HepG2 (cell line): ENCODE measurements around the gene MAVS. TPM values are rescaled to one million over a fixed set of nuclear protein-coding genes. Genes with fewer than 3 reads are reported as not detected.

ENCODE experiments used
- ATAC-seq: fragments of 200-7000 bp; cut with Tn5 transposase; 3 replicates; pipeline ENCODE4 v1.9.1; 2020; ENCODE audit warnings: mild to moderate bottlenecking, moderate library complexity
- BruUV-seq: library from RNA; stranded (reverse); fragments of 400-500 nt; replicated peaks from 2 replicates; lab custom pipeline; 2021; lab: Mats Ljungman, UMichigan
- CTCF ChIA-PET: fragments of 300-600 bp; formaldehyde crosslinking; extraction: SDS; loops from one replicate; lab custom pipeline; 2021; ENCODE audit warnings: low total read pairs, inconsistent platforms, low intra/inter-chr PET ratio; lab: Yijun Ruan, JAX
- POLR2A ChIA-PET: fragments of 350-600 bp; sonication (Branson Sonifier 250); formaldehyde crosslinking; loops from one replicate; lab custom pipeline; 2020; ENCODE audit warnings: antibody characterized with exemption, inconsistent platforms; lab: Yijun Ruan, JAX
- DNase-seq: peaks from one replicate; pipeline ENCODE4 v3.0.0-alpha.2; 2015; ENCODE audit warnings: low spot score
- FAIRE-seq: peaks from 3 replicates; lab custom pipeline; 2011; peaks lifted over from hg19 to GRCh38; lab: Jason Lieb, UNC
- H2AFZ ChIP-seq: one replicate; pipeline ENCODE4 v1.6.1; 2011; ENCODE audit warnings: low read length, inconsistent platforms
- H3K27ac ChIP-seq: fragments of 300-600 bp; 3 replicates; pipeline ENCODE4 v1.8.0; 2011; ENCODE audit warnings: mixed run types, mild to moderate bottlenecking, mixed read lengths, low read length, inconsistent platforms; ENCODE audit not compliant: insufficient read depth; ENCODE audit errors: extremely low read length
- H3K27me3 ChIP-seq, 2 experiments: fragments of 200-600 bp in 1 of 2; 2 replicates in 1 of 2; 3 replicates in 1 of 2; pipeline versions ENCODE4 v1.6.0 to v1.8.0; 2011; ENCODE audit warnings: low read length in 2 of 2, mild to moderate bottlenecking in 2 of 2, moderate library complexity in 2 of 2, inconsistent platforms in 1 of 2; ENCODE audit not compliant: insufficient read depth in 2 of 2, control insufficient read depth in 1 of 2
- H3K36me3 ChIP-seq, 2 experiments: fragments of 200-600 bp in 1 of 2; replicated peaks in 1 of 2; 2 replicates in 1 of 2; 3 replicates in 1 of 2; pipeline versions ENCODE4 v1.5.1 to v1.8.0; 2011; ENCODE audit warnings: low read length in 2 of 2, inconsistent platforms in 1 of 2; ENCODE audit not compliant: insufficient read depth in 2 of 2, control insufficient read depth in 1 of 2
- H3K4me1 ChIP-seq: 2 replicates; pipeline ENCODE4 v1.5.1; 2012; ENCODE audit warnings: low read length, inconsistent platforms; ENCODE audit not compliant: insufficient read depth
- H3K4me2 ChIP-seq: 2 replicates; pipeline ENCODE4 v1.6.0; 2011; ENCODE audit warnings: low read depth, low read length, inconsistent platforms
- H3K4me3 ChIP-seq, 3 experiments: fragments of 200-600 bp in 1 of 3; sonication (generic), shearing (Covaris generic) in 1 of 3; replicated peaks in 1 of 3; 2 replicates each; pipeline ENCODE4 v1.5.1; 2011 to 2016; ENCODE audit warnings: low read length in 3 of 3, inconsistent platforms in 2 of 3, low read depth in 2 of 3, mild to moderate bottlenecking in 2 of 3, control low read depth in 1 of 3, mixed read lengths in 1 of 3; ENCODE audit not compliant: insufficient read depth in 1 of 3
- H3K79me2 ChIP-seq: one replicate; pipeline ENCODE4 v1.6.1; 2011; ENCODE audit warnings: low read length, inconsistent platforms; ENCODE audit not compliant: insufficient read depth
- H3K9ac ChIP-seq: 2 replicates; pipeline ENCODE4 v1.6.0; 2011; ENCODE audit warnings: mild to moderate bottlenecking, low read depth, low read length, inconsistent platforms; ENCODE audit not compliant: insufficient read depth
- H3K9me3 ChIP-seq: 2 replicates; pipeline ENCODE4 v1.5.1; 2012; ENCODE audit warnings: mild to moderate bottlenecking, low read length
- H4K20me1 ChIP-seq: 2 replicates; pipeline ENCODE4 v1.6.0; 2011; ENCODE audit warnings: inconsistent platforms, mild to moderate bottlenecking, low read length, moderate library complexity; ENCODE audit not compliant: insufficient read depth
- ATF1 ChIP-seq: IDR thresholded peaks from 2 replicates; pipeline ENCODE4 v1.6.1; 2016; ENCODE audit warnings: mild to moderate bottlenecking, control low read depth
- EHMT2 ChIP-seq: fragments of 200-600 bp; sonication (generic); IDR thresholded peaks from 2 replicates; pipeline ENCODE4 v1.7.0; 2017; ENCODE audit warnings: antibody characterized with exemption, low read depth, low read length, borderline replicate concordance
- RBFOX2 ChIP-seq: fragments of 200-400 bp; formaldehyde crosslinking; IDR thresholded peaks from 2 replicates; pipeline ENCODE4 v1.6.1; 2017; ENCODE audit warnings: low read depth, mild to moderate bottlenecking, low read length
- RBM22 ChIP-seq: fragments of 200-400 bp; formaldehyde crosslinking; optimal IDR thresholded peaks from 2 replicates; pipeline ENCODE3; 2017; ENCODE audit warnings: mild to moderate bottlenecking, low read length, moderate library complexity
- XBP1 ChIP-seq: sonication (generic); formaldehyde crosslinking; IDR thresholded peaks from 2 replicates; pipeline ENCODE4 v1.5.0; 2020; ENCODE audit warnings: missing genetic modification reagents
- in situ Hi-C: cut with HindIII; loops from 2 replicates; pipeline ENCODE4 v1.10.0; 2017; ENCODE audit warnings: low pct_unique_long_range_greater_than_20kb; ENCODE audit not compliant: extremely low pct_ligation_motif_present
- intact Hi-C: fragments of 100-400 bp; cut with micrococcal nuclease; formaldehyde crosslinking; loops from one replicate; pipeline ENCODE4 v1.10.0; 2022; ENCODE audit not compliant: unreplicated experiment
- polyA plus RNA-seq, 8 experiments: library from polyadenylated mRNA; depleted of rRNA in 3 of 8; stranded (reverse) in 7 of 8; unstranded in 1 of 8; fragments of >200 nt; fragmentation: Illumina TruSeq in 4 of 8; extraction: Trizol in 4 of 8; gene quantifications; 2 replicates each; pipeline versions ENCODE4 v1.2.1 to v1.2.3, GENCODE V29; 2011 to 2016; ENCODE audit warnings: low read depth in 4 of 8, missing spikeins in 1 of 8, mixed read lengths in 1 of 8; ENCODE audit not compliant: insufficient read depth in 1 of 8
- total RNA-seq, 5 experiments: library from RNA; depleted of rRNA; stranded (reverse); fragments of >200 nt; fragmentation: Illumina TruSeq; extraction: Trizol; gene quantifications; 2 replicates each; pipeline ENCODE4 v1.2.3, GENCODE V29; 2016; ENCODE audit warnings: low read depth in 1 of 5
- TF ChIP-seq, protein P1 (sequence below): sonication (generic); formaldehyde crosslinking; IDR thresholded peaks from 2 replicates; pipeline ENCODE4 v1.4.0; 2020; ENCODE audit warnings: missing genetic modification reagents
- TF ChIP-seq, protein P2 (sequence below): sonication (generic); formaldehyde crosslinking; IDR thresholded peaks from 2 replicates; pipeline ENCODE4 v1.5.0; 2020; ENCODE audit warnings: missing genetic modification reagents, mild to moderate bottlenecking, borderline replicate concordance
- TF ChIP-seq, protein P3 (sequence below): IDR thresholded peaks from 2 replicates; pipeline ENCODE4 v1.6.1; 2012; ENCODE audit warnings: inconsistent platforms
- TF ChIP-seq, protein P4 (sequence below): sonication (generic); formaldehyde crosslinking; IDR thresholded peaks from 2 replicates; pipeline ENCODE4 v1.8.1; 2023; ENCODE audit warnings: mild to moderate bottlenecking, missing genetic modification reagents, borderline replicate concordance
- TF ChIP-seq, protein P5 (sequence below): sonication (generic); formaldehyde crosslinking; IDR thresholded peaks from 2 replicates; pipeline ENCODE4 v1.4.0; 2020; ENCODE audit warnings: missing genetic modification reagents

The MAVS gene
- total and polyA plus RNA-seq, 2 of the 13 experiments (the other 11 are each of a cell fraction or from before 2014, with no cell fraction given): 27.3 to 36.6 TPM

DNA sequence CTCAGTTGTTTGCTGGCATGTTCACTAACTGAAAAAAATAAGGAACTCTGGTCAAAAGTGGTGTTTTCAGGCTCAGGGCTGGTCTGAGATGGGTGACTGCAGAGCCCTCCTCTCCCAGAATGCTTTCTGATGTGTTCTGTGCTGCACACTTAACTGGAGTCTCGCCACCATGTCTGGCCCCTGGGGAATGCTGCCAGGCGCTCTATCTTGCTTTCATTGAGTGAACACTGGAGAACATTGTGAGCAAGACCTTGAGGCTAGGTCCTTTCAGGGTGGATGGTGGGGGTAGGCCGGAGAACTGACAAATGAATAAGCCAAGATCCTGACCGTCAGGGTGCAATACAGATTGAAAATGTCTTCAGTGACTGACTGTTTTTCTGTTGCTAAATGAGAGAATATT, 62.0 kb downstream of the MAVS start (continued):
- TF ChIP-seq, protein P1, sequence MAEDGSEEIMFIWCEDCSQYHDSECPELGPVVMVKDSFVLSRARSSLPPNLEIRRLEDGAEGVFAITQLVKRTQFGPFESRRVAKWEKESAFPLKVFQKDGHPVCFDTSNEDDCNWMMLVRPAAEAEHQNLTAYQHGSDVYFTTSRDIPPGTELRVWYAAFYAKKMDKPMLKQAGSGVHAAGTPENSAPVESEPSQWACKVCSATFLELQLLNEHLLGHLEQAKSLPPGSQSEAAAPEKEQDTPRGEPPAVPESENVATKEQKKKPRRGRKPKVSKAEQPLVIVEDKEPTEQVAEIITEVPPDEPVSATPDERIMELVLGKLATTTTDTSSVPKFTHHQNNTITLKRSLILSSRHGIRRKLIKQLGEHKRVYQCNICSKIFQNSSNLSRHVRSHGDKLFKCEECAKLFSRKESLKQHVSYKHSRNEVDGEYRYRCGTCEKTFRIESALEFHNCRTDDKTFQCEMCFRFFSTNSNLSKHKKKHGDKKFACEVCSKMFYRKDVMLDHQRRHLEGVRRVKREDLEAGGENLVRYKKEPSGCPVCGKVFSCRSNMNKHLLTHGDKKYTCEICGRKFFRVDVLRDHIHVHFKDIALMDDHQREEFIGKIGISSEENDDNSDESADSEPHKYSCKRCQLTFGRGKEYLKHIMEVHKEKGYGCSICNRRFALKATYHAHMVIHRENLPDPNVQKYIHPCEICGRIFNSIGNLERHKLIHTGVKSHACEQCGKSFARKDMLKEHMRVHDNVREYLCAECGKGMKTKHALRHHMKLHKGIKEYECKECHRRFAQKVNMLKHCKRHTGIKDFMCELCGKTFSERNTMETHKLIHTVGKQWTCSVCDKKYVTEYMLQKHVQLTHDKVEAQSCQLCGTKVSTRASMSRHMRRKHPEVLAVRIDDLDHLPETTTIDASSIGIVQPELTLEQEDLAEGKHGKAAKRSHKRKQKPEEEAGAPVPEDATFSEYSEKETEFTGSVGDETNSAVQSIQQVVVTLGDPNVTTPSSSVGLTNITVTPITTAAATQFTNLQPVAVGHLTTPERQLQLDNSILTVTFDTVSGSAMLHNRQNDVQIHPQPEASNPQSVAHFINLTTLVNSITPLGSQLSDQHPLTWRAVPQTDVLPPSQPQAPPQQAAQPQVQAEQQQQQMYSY (CRISPR knock-in tag): no peak
- TF ChIP-seq RBFOX2 (no peak), EHMT2 (no peak), XBP1 (CRISPR knock-in tag) (no peak), ATF1 (no peak)
- TF ChIP-seq, protein P2, sequence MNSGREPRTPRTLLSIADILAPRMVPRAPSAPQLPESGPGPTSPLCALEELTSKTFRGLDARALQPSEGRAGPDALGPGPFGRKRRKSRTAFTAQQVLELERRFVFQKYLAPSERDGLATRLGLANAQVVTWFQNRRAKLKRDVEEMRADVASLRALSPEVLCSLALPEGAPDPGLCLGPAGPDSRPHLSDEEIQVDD (CRISPR knock-in tag): no peak
- TF ChIP-seq, protein P3, sequence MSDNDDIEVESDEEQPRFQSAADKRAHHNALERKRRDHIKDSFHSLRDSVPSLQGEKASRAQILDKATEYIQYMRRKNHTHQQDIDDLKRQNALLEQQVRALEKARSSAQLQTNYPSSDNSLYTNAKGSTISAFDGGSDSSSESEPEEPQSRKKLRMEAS: no peak
- TF ChIP-seq, protein P4, sequence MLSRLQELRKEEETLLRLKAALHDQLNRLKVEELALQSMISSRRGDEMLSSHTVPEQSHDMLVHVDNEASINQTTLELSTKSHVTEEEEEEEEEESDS: no peak

DNA sequence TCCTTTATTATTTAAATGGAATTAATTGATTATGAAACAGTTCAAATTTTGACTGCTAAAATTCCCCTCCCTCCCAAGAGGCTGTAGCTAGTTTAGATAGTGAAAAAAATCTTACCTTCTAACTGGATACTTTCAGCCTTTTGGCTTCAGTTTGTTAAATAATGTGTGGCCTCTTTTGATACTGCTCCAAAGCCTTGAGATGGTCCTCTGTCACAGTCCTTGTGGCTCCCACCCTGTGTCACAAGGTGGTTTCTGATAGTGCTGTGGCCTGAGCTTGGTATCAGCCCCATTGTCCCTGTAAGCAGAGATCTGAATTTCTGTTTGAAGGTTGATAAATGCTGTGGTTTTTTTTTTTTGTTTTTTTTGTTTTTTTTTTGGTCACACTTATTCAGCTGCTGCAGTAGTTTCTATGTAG, 63.3 kb downstream of the MAVS start:
- Histone ChIP-seq H3K4me3 (no peak overlapping the region), H3K27me3 (no peaks in the 10 kb centered on the region), H3K36me3 (peaks cover 38 to 83% of the 10 kb centered on the region in 2 experiments), H3K9ac (no peak overlapping the region), H3K4me2 (no peak overlapping the region), H3K9me3 (no peaks in the 10 kb centered on the region), H3K4me1 (peaks cover 2% of the 10 kb centered on the region), H3K79me2 (peaks cover 80% of the 10 kb centered on the region), H2AFZ (no peak overlapping the region), H3K27ac (no peak overlapping the region), H4K20me1 (peaks cover 39% of the 10 kb centered on the region)
- ChIA-PET POLR2A (interaction anchor here (1.2 kb wide), 1 partner anchor 18 kb away, joined by 3 read pairs; no protein-coding TSS in a partner anchor), CTCF (no interaction called here)
- FAIRE-seq (no peak), DNase-seq (no peak), ATAC-seq (no peak)
- in situ Hi-C loops (no loop called here), intact Hi-C loops (no loop called here)
- no TSS peak for BruUV-seq
- peak; percentile 10 for TF ChIP-seq RBM22
- TF ChIP-seq, protein P5, sequence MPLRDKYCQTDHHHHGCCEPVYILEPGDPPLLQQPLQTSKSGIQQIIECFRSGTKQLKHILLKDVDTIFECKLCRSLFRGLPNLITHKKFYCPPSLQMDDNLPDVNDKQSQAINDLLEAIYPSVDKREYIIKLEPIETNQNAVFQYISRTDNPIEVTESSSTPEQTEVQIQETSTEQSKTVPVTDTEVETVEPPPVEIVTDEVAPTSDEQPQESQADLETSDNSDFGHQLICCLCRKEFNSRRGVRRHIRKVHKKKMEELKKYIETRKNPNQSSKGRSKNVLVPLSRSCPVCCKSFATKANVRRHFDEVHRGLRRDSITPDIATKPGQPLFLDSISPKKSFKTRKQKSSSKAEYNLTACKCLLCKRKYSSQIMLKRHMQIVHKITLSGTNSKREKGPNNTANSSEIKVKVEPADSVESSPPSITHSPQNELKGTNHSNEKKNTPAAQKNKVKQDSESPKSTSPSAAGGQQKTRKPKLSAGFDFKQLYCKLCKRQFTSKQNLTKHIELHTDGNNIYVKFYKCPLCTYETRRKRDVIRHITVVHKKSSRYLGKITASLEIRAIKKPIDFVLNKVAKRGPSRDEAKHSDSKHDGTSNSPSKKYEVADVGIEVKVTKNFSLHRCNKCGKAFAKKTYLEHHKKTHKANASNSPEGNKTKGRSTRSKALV (CRISPR knock-in tag): no peak
